Duodenal mucosa (tissue), 2 donors: ENCODE measurements around the gene LPP.
"Not testable (repeated sequence)": the region's sequence is repeated elsewhere in the genome, so short reads cannot be mapped to it uniquely, and the experiment has no call there.

Experiments
- H3K27ac ChIP-seq: one replicate; pipeline ENCODE4 v1.7.0; 2013; ENCODE audit warnings: low read depth, low read length
- H3K27me3 ChIP-seq, 2 donors: one replicate each; pipeline ENCODE4 v1.7.0; 2013; ENCODE audit warnings: low read length in 2 of 2, control low read depth in 1 of 2; ENCODE audit not compliant: insufficient read depth in 2 of 2, control insufficient read depth in 1 of 2
- H3K36me3 ChIP-seq, 2 donors: one replicate each; pipeline ENCODE4 v1.7.0; 2013; ENCODE audit warnings: low read length in 2 of 2, control low read depth in 1 of 2; ENCODE audit not compliant: insufficient read depth in 2 of 2, control insufficient read depth in 1 of 2
- H3K4me1 ChIP-seq, 2 donors: one replicate each; pipeline ENCODE4 v1.7.0; 2013; ENCODE audit warnings: low read length in 2 of 2, control low read depth in 1 of 2; ENCODE audit not compliant: insufficient read depth in 2 of 2, control insufficient read depth in 1 of 2
- H3K4me3 ChIP-seq, 2 donors: one replicate each; pipeline ENCODE4 v1.7.0; 2013; ENCODE audit warnings: low read length in 2 of 2, low read depth in 1 of 2
- H3K9ac ChIP-seq, 2 donors: one replicate each; pipeline ENCODE4 v1.7.0; 2013; ENCODE audit warnings: low read length in 2 of 2, low read depth in 1 of 2
- H3K9me3 ChIP-seq, 2 donors: one replicate each; pipeline ENCODE4 v1.7.0; 2013; ENCODE audit warnings: low read length in 2 of 2, control low read depth in 1 of 2; ENCODE audit not compliant: control insufficient read depth in 1 of 2

Gene LPP

DNA sequence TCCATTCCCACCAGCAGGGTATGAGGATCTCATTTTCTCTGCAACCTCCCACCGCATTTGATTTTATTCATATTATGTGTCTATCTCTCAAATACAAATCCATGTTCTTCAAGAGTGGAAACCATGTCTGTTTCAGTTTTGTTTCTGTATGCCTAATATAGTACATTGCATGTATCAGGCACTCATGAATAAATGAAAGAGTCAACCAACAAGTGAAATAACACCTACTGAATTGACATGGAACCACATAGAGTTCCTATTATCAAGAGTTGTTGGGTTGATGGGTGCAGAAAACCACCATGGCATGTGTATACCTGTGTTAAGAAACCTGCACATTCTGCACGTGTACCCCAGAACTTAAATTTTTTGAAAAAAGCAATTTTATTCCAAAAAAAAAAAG, 466.8 kb downstream of the LPP start:
- Histone ChIP-seq H3K36me3 (no peaks in the 10 kb centered on the region), H3K27me3 (no peaks in the 10 kb centered on the region), H3K4me3 (no peak overlapping the region), H3K9ac (no peak overlapping the region), H3K4me1 (no peaks in the 10 kb centered on the region), H3K9me3 (no peaks in the 10 kb centered on the region), H3K27ac (no peak overlapping the region)

DNA sequence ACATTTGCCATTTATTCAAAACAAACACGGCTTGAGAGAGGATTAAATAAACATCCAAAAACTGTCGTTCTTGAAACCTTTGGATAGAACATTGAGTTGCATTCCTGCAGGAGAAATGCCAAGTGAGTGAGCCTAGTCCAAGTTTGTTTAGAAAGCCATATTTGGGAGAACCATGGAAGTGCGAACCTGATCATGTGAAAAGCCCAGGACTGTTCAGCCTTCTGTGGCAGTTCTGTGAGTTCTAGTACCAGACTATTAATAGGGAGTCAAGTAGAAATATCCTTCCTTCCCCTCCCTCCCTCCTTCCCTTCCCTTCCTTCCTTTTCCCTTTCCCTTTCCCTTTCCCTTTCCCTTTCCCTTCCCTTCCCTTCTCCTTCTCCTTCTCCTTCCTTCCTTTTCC, 470.4 kb downstream of the LPP start:
- no peak overlapping the region for H3K4me3 ChIP-seq
- H3K9ac ChIP-seq: no peak overlapping the region
- no peaks in the 10 kb centered on the region for H3K9me3 ChIP-seq
- no peaks in the 10 kb centered on the region for H3K27me3 ChIP-seq
- H3K4me1 ChIP-seq: no peaks in the 10 kb centered on the region
- peaks cover 0 to 7% of the 10 kb centered on the region in 2 donors for H3K36me3 ChIP-seq
- H3K27ac ChIP-seq: no peak overlapping the region

DNA sequence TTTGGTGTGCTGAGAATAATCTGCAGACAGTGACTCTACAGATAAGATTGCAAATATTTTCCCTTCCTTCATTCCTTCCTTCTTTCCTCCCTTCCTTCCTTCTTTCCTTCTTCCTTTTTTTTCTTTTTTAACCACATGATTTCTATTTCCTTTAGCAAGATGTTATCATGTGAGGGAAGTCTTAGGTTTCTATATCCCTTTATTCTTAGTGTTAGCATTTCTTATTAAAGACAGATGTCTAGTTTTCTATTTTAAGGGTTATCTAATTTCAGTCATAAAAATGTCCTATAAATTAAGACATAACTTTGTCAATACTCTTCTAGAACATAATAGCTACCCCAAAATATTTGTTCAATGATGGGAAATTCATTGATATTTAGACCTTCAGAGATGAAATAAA, 470.9 kb downstream of the LPP start:
- H3K27ac ChIP-seq: no peak overlapping the region
- no peak overlapping the region for H3K9ac ChIP-seq
- H3K4me1 ChIP-seq: no peaks in the 10 kb centered on the region
- no peaks in the 10 kb centered on the region for H3K27me3 ChIP-seq
- peaks cover 0 to 7% of the 10 kb centered on the region in 2 donors for H3K36me3 ChIP-seq
- H3K4me3 ChIP-seq: no peak overlapping the region
- no peaks in the 10 kb centered on the region for H3K9me3 ChIP-seq

GRCh38 chr3:188627652-188628051, 473.7 kb downstream of the LPP start:
- H3K4me1 ChIP-seq: no peaks in the 10 kb centered on the region

GRCh38 chr3:188631291-188632010, 477.5 kb downstream of the LPP start:
- no peak overlapping the region for H3K27ac ChIP-seq
- H3K27me3 ChIP-seq: no peaks in the 10 kb centered on the region

More at GRCh38 chr3:188627652-188628051, 473.7 kb downstream of the LPP start:
- H3K27me3 ChIP-seq: no peaks in the 10 kb centered on the region
- H3K27ac ChIP-seq: no peak overlapping the region
- H3K9ac ChIP-seq: no peak overlapping the region
- no peak overlapping the region for H3K4me3 ChIP-seq
- no peaks in the 10 kb centered on the region for H3K9me3 ChIP-seq
- H3K36me3 ChIP-seq: peaks cover 0 to 7% of the 10 kb centered on the region in 2 donors

DNA sequence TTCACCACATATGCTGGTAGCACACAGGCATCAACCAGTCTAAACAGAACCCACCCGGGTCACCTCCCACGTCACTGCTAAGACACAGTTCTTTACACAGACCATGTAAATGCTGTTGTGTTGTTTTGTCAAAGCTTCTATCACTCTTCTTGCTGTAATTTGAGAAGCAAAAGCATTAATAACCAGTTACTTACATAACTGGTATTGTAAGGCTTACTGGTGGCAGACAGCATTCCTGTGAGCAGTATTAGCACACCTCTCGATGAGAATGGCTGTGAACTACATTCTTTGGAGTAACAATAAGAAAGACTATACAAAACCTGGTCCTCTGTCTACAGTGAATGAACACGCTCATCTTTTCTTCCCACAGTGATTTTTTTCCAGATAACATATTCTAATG, 479.2 kb downstream of the LPP start:
- Histone ChIP-seq H3K4me1 (no peaks in the 10 kb centered on the region), H3K4me3 (no peak overlapping the region), H3K9ac (no peak overlapping the region), H3K9me3 (no peaks in the 10 kb centered on the region), H3K36me3 (peaks cover 0 to 3% of the 10 kb centered on the region in 2 donors), H3K27ac (no peak overlapping the region), H3K27me3 (no peaks in the 10 kb centered on the region)

More at GRCh38 chr3:188631291-188632010, 477.5 kb downstream of the LPP start:
- no peaks in the 10 kb centered on the region for H3K4me1 ChIP-seq
- no peaks in the 10 kb centered on the region for H3K9me3 ChIP-seq
- no peak overlapping the region for H3K4me3 ChIP-seq
- H3K9ac ChIP-seq: no peak overlapping the region
- peaks cover 3 to 7% of the 10 kb centered on the region in 2 donors for H3K36me3 ChIP-seq

DNA sequence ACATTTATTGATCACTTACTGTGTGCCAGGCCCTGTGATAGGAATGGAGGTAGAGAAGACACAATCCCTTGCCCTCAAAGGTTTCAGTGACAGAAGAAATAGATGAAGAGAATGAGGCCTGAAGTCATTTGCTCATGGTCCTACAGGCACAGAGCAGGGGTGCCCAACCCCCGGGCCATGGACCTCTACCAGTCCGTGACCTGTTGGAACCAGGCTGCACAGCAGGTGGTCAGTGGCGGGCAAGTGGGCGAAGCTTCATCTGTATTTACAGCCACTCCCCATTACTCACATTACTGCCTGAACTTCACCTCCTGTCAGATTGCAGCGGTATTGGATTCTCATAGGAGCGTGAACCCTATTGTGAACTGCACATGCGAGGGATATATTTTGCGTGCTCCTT, 480.3 kb downstream of the LPP start:
- no peak overlapping the region for H3K9ac ChIP-seq
- H3K9me3 ChIP-seq: no peaks in the 10 kb centered on the region
- peaks cover 0 to 3% of the 10 kb centered on the region in 2 donors for H3K36me3 ChIP-seq
- no peaks in the 10 kb centered on the region for H3K27me3 ChIP-seq
- H3K4me3 ChIP-seq: no peak overlapping the region
- H3K27ac ChIP-seq: no peak overlapping the region
- H3K4me1 ChIP-seq: no peaks in the 10 kb centered on the region

DNA sequence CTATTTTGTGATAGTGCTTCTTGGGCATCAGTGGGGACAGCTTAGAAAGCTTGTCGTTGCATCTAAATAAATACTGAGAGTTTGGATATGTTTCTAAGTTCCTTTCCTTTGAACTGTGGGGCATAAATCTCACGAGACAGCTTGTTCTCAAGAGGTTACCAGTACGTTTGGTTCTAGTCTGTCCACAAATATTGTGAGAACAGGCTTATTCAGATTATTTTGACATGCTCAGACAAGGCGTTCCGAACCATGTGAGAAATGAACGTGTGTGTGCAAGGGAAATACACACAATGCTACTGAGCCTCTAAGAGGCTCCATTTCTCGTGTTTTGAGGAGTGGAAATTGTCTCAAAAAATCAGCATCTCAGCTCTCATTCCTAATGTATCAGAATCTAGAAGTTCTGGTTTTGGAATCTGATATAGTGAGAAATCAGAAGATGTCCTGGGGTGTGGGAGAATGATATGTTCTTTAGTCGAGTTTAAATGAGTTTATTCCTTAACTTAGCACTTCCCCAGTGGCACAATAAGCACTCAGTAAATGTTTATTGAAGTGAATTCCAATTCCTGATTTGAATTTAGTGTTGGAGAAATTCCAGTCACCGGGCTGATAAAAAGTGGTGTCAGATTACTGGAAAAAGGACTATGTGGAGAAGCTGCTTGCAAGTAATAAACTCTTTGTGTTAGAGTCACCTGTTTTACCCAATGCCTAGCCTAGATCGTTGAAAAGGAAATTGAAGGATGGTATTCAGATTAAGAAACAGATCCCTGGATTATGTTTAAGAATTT, 481.5 kb downstream of the LPP start:
- H3K9ac ChIP-seq: no peak overlapping the region
- no peaks in the 10 kb centered on the region for H3K4me1 ChIP-seq
- H3K36me3 ChIP-seq: peaks cover 0 to 3% of the 10 kb centered on the region in 2 donors
- no peaks in the 10 kb centered on the region for H3K27me3 ChIP-seq
- H3K4me3 ChIP-seq: no peak overlapping the region
- no peaks in the 10 kb centered on the region for H3K9me3 ChIP-seq
- H3K27ac ChIP-seq: no peak overlapping the region

GRCh38 chr3:188636292-188636691, 482.3 kb downstream of the LPP start:
- not testable (repeated sequence) for H3K4me1 ChIP-seq, H3K4me3 ChIP-seq, H3K27ac ChIP-seq

DNA sequence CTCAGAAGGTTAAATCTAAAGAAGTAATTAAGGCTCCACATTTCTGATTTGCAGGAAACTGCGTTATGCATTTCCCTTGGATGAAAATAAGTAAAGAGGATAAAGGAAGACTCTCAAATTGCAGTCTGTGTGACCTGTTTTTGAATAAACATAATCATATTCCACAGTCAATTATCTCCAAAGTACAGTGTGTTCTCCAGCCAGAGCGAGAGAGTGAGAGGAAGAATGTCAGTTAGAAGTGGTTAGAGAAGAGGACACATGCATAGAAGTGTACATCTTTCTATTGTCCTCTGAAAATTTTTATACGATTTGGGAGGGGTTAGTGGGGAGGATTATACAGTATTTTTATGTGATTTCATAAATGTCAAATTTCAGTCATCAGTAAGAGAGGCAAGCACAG, 487.1 kb downstream of the LPP start:
- H3K9me3 ChIP-seq: no peaks in the 10 kb centered on the region
- no peak overlapping the region for H3K9ac ChIP-seq
- no peak overlapping the region for H3K4me3 ChIP-seq
- no peaks in the 10 kb centered on the region for H3K4me1 ChIP-seq
- H3K27ac ChIP-seq: no peak overlapping the region
- H3K27me3 ChIP-seq: no peaks in the 10 kb centered on the region
- H3K36me3 ChIP-seq: no peaks in the 10 kb centered on the region

More at GRCh38 chr3:188636292-188636691, 482.3 kb downstream of the LPP start:
- not testable (repeated sequence) for H3K9me3 ChIP-seq, H3K27me3 ChIP-seq, H3K9ac ChIP-seq, H3K36me3 ChIP-seq
